ENCODE results near the gene FBXO41. TPM values are rescaled to one million over a fixed set of nuclear protein-coding genes. Genes with fewer than 3 reads are reported as not detected.
A peak's percentile ranks its signal among the peaks of the same experiment; 100 is the strongest.

Gene FBXO41
- total RNA-seq, 1 donor from 2014 or later = under 0.01 TPM

- no peak for DNase-seq (ENCODE audit: low read depth in 2 of 2)
Measured at GRCh38 chr2:73262108-73262651, 22.1 kb downstream of the FBXO41 start.

- peak; percentile 63 to 80 for DNase-seq (ENCODE audit: low read depth in 2 of 2)
Measured at GRCh38 chr2:73260338-73260984, 23.8 kb downstream of the FBXO41 start.

GRCh38 chr2:73259704-73260337, 24.5 kb downstream of the FBXO41 start:
- no peak for DNase-seq (ENCODE audit: low read depth in 2 of 2)

GRCh38 chr2:73259276-73259675, 25.0 kb downstream of the FBXO41 start:
- DNase-seq (ENCODE audit: low read depth in 2 of 2) = no peak

GRCh38 chr2:73258913-73259215, 25.4 kb downstream of the FBXO41 start:
- DNase-seq (ENCODE audit: low read depth in 2 of 2) = no peak

- no peak for DNase-seq (ENCODE audit: low read depth in 2 of 2)
Measured at GRCh38 chr2:73258186-73258912, 25.9 kb downstream of the FBXO41 start.

- no peak for DNase-seq (ENCODE audit: low read depth in 2 of 2)
Measured at GRCh38 chr2:73257425-73258125, 26.7 kb downstream of the FBXO41 start.

- DNase-seq (ENCODE audit: low read depth in 2 of 2) = no peak
Measured at GRCh38 chr2:73257021-73257420, 27.3 kb downstream of the FBXO41 start.

GRCh38 chr2:73256618-73256922, 27.7 kb downstream of the FBXO41 start:
- DNase-seq (ENCODE audit: low read depth in 2 of 2) = no peak

- no peak for DNase-seq (ENCODE audit: low read depth in 2 of 2)
Measured at GRCh38 chr2:73255907-73256617, 28.2 kb downstream of the FBXO41 start.

GRCh38 chr2:73255007-73255644, 29.2 kb downstream of the FBXO41 start:
- DNase-seq (ENCODE audit: low read depth in 2 of 2) = no peak

- DNase-seq (ENCODE audit: low read depth in 2 of 2) = no peak
Measured at GRCh38 chr2:73254343-73255006, 29.8 kb downstream of the FBXO41 start.

GRCh38 chr2:73253901-73254300, 30.4 kb downstream of the FBXO41 start:
- no peak for DNase-seq (ENCODE audit: low read depth in 2 of 2)

GRCh38 chr2:73253400-73253799, 30.9 kb downstream of the FBXO41 start:
- DNase-seq (ENCODE audit: low read depth in 2 of 2) = no peak

GRCh38 chr2:73252238-73253027, 31.8 kb downstream of the FBXO41 start:
- DNase-seq (ENCODE audit: low read depth in 2 of 2) = no peak

GRCh38 chr2:73250872-73251846, 33.1 kb downstream of the FBXO41 start:
- no peak for DNase-seq (ENCODE audit: low read depth in 2 of 2)

- no peak for DNase-seq (ENCODE audit: low read depth in 2 of 2)
Measured at GRCh38 chr2:73249636-73250035, 34.6 kb downstream of the FBXO41 start.

GRCh38 chr2:73246850-73247249, 37.4 kb downstream of the FBXO41 start:
- DNase-seq (ENCODE audit: low read depth in 2 of 2) = no peak

- DNase-seq (ENCODE audit: low read depth in 2 of 2) = no peak
Measured at GRCh38 chr2:73244580-73244979, 39.7 kb downstream of the FBXO41 start.

Data from lung microvascular endothelial cell (primary cell).